Lower leg skin (tissue), 4 donors: ENCODE measurements around the gene ANO6. TPM values are rescaled to one million over a fixed set of nuclear protein-coding genes. Genes with fewer than 3 reads are reported as not detected.

Experiments used
- DNase-seq, 2 donors: peaks; one replicate each; pipeline ENCODE4 v3.0.0-alpha.2; 2019; ENCODE audit warnings: low spot score in 2 of 2
- H3K4me3 ChIP-seq: fragments of 200-600 bp; sonication (generic); 2 replicates; pipeline ENCODE4 v1.5.1; 2017; ENCODE audit warnings: mild to moderate bottlenecking, low read depth; ENCODE audit not compliant: poor library complexity, severe bottlenecking
- CTCF ChIP-seq, 3 donors: fragments of 450-650 bp; IDR thresholded peaks; one replicate each; pipeline ENCODE4 v1.5.1; 2016; ENCODE audit warnings: antibody characterized with exemption in 3 of 3, mild to moderate bottlenecking in 3 of 3, moderate library complexity in 2 of 3
- POLR2A ChIP-seq, 2 donors: fragments of 450-650 bp; IDR thresholded peaks; one replicate each; pipeline ENCODE4 v1.6.1; 2016 to 2017; ENCODE audit warnings: antibody characterized with exemption in 2 of 2, mild to moderate bottlenecking in 1 of 2, moderate library complexity in 1 of 2
- WGBS, 2 donors: methylation state at CpG; one replicate each; pipeline ENCODE4 v1.1.5; 2018; 5-methylcytosine and 5-hydroxymethylcytosine counted together
- intact Hi-C: fragments of 100-400 bp; cut with DNase I; formaldehyde crosslinking; loops from one replicate; pipeline ENCODE4 v1.15.0; 2023; ENCODE audit warnings: low total_unique reads
- total RNA-seq, 4 donors: library from RNA; depleted of rRNA; stranded (reverse); fragments of >200 nt; gene quantifications; one replicate each; pipeline ENCODE4 v1.1.0, GENCODE V29; 2016

The ANO6 gene
- total RNA-seq, 4 donors from 2014 or later, result 36.3 to 41.1 (median 38.9) TPM

- no peak for TF ChIP-seq POLR2A (IDR thresholded peaks at IDR 0.05)
- no peak for TF ChIP-seq CTCF (IDR thresholded peaks at IDR 0.05)
- no peak overlapping the region for H3K4me3 ChIP-seq
- no peak for DNase-seq
- intact Hi-C loops, result no loop called here
- 72 to 74% methylated on average over 7 of the region's 7 CpGs for WGBS, 2 donors
These were observed 194.1 kb downstream of the ANO6 start for GRCh38 chr12:45409966-45410365.

- intact Hi-C loops, result no loop called here
- WGBS, 2 donors, result 97 to 98% methylated on average over 7 of the region's 7 CpGs
- H3K4me3 ChIP-seq, result no peak overlapping the region
- DNase-seq, result no peak
- no peak for TF ChIP-seq POLR2A (IDR thresholded peaks at IDR 0.05)
- no peak for TF ChIP-seq CTCF (IDR thresholded peaks at IDR 0.05)
These were observed 195.7 kb downstream of the ANO6 start for GRCh38 chr12:45411626-45412025.

GRCh38 chr12:45415393-45415817 lies 199.5 kb downstream of the ANO6 start:
- H3K4me3 ChIP-seq, result no peak overlapping the region
- 34 to 38% methylated on average over 4 of the region's 4 CpGs for WGBS, 2 donors
- TF ChIP-seq CTCF (IDR thresholded peaks at IDR 0.05) (no peak), POLR2A (IDR thresholded peaks at IDR 0.05) (no peak)
- DNase-seq, result peak; percentile 73 to 86
- intact Hi-C loops, result no loop called here

- intact Hi-C loops, result no loop called here
- TF ChIP-seq POLR2A (IDR thresholded peaks at IDR 0.05) (no peak), CTCF (IDR thresholded peaks at IDR 0.05) (no peak)
- 67 to 75% methylated on average over 2 of the region's 2 CpGs for WGBS, 2 donors
- DNase-seq, result no peak
- no peak overlapping the region for H3K4me3 ChIP-seq
These were observed 200.2 kb downstream of the ANO6 start for GRCh38 chr12:45416126-45416525.

- intact Hi-C loops, result no loop called here
- DNase-seq, result no peak
- no peak overlapping the region for H3K4me3 ChIP-seq
- TF ChIP-seq POLR2A (IDR thresholded peaks at IDR 0.05) (no peak), CTCF (IDR thresholded peaks at IDR 0.05) (no peak)
- 91 to 96% methylated on average over 1 of the region's 1 CpG for WGBS, 2 donors
These were observed 202.6 kb downstream of the ANO6 start for GRCh38 chr12:45418520-45418919.

- intact Hi-C loops, result no loop called here
- no peak overlapping the region for H3K4me3 ChIP-seq
- no peak for DNase-seq
- no peak for TF ChIP-seq CTCF (IDR thresholded peaks at IDR 0.05)
- TF ChIP-seq POLR2A (IDR thresholded peaks at IDR 0.05), result no peak
- 79 to 88% methylated on average over 1 of the region's 1 CpG for WGBS, 2 donors
These were observed 203.5 kb downstream of the ANO6 start for GRCh38 chr12:45419317-45419814.
